HepG2 (cell line): ENCODE data around the gene NABP1. TPM values are rescaled to one million over a fixed set of nuclear protein-coding genes. Genes with fewer than 3 reads are reported as not detected.

Source experiments
- ATF3 ChIP-seq: sonication (generic); formaldehyde crosslinking; IDR thresholded peaks from 2 replicates; pipeline ENCODE4 v1.4.0; 2020; ENCODE audit warnings: missing genetic modification reagents
- CREB3 ChIP-seq: sonication (generic); formaldehyde crosslinking; IDR thresholded peaks from 2 replicates; pipeline ENCODE4 v1.5.0; 2020; ENCODE audit warnings: missing genetic modification reagents
- GRHL1 ChIP-seq: sonication (generic); formaldehyde crosslinking; conservative IDR thresholded peaks from 2 replicates; pipeline ENCODE4 v1.8.0; 2022; ENCODE audit warnings: missing genetic modification reagents
- HNF4A ChIP-seq: sonication (generic); formaldehyde crosslinking; IDR thresholded peaks from 2 replicates; pipeline ENCODE4 v1.4.0; 2020; ENCODE audit warnings: missing genetic modification reagents
- SAFB2 ChIP-seq: sonication (generic); formaldehyde crosslinking; IDR thresholded peaks from 2 replicates; pipeline ENCODE4 v1.5.1; 2020; ENCODE audit warnings: missing genetic modification reagents, low read depth, mild to moderate bottlenecking, borderline replicate concordance
- SPEN ChIP-seq: sonication (generic); formaldehyde crosslinking; IDR thresholded peaks from 2 replicates; pipeline ENCODE4 v1.5.1; 2020; ENCODE audit warnings: low read depth, mild to moderate bottlenecking, missing genetic modification reagents
- THAP8 ChIP-seq: sonication (generic); formaldehyde crosslinking; IDR thresholded peaks from 2 replicates; pipeline ENCODE4 v1.5.1; 2020; ENCODE audit warnings: missing genetic modification reagents, mild to moderate bottlenecking, borderline replicate concordance
- THAP9 ChIP-seq: sonication (generic); formaldehyde crosslinking; IDR thresholded peaks from 2 replicates; pipeline ENCODE4; 2020; ENCODE audit warnings: missing genetic modification reagents, mild to moderate bottlenecking, borderline replicate concordance
- ZFAT ChIP-seq: sonication (generic); formaldehyde crosslinking; conservative IDR thresholded peaks from 2 replicates; pipeline ENCODE4 v1.8.1; 2023; ENCODE audit warnings: missing genetic modification reagents, inconsistent platforms
- ZNF225 ChIP-seq: sonication (generic); formaldehyde crosslinking; IDR thresholded peaks from 2 replicates; pipeline ENCODE4 v1.4.0; 2020; ENCODE audit warnings: mild to moderate bottlenecking, missing genetic modification reagents
- ZNF30 ChIP-seq: sonication (generic); formaldehyde crosslinking; IDR thresholded peaks from 2 replicates; pipeline ENCODE4 v1.5.0; 2020; ENCODE audit warnings: mild to moderate bottlenecking, missing genetic modification reagents
- ZNF337 ChIP-seq: sonication (generic); formaldehyde crosslinking; IDR thresholded peaks from 2 replicates; pipeline ENCODE4 v1.5.1; 2020; ENCODE audit warnings: missing genetic modification reagents, low read depth, mild to moderate bottlenecking, borderline replicate concordance
- ZNF567 ChIP-seq: sonication (generic); formaldehyde crosslinking; IDR thresholded peaks from 2 replicates; pipeline ENCODE4 v1.8.1; 2023; ENCODE audit warnings: mild to moderate bottlenecking, missing genetic modification reagents, borderline replicate concordance
- ZNF570 ChIP-seq: sonication (generic); formaldehyde crosslinking; IDR thresholded peaks from 2 replicates; pipeline ENCODE4 v1.4.0; 2020; ENCODE audit warnings: mild to moderate bottlenecking, missing genetic modification reagents, borderline replicate concordance
- ZNF891 ChIP-seq: sonication (generic); formaldehyde crosslinking; IDR thresholded peaks from 2 replicates; pipeline ENCODE4 v1.5.0; 2020; ENCODE audit warnings: mild to moderate bottlenecking, missing genetic modification reagents
- ZSCAN5A ChIP-seq: sonication (generic); formaldehyde crosslinking; IDR thresholded peaks from 2 replicates; pipeline ENCODE4 v1.8.0; 2022; ENCODE audit warnings: mild to moderate bottlenecking, missing genetic modification reagents, borderline replicate concordance
- polyA plus RNA-seq, 8 experiments: library from polyadenylated mRNA; depleted of rRNA in 3 of 8; stranded (reverse) in 7 of 8; unstranded in 1 of 8; fragments of >200 nt; fragmentation: Illumina TruSeq in 4 of 8; extraction: Trizol in 4 of 8; gene quantifications; 2 replicates each; pipeline versions ENCODE4 v1.2.1 to v1.2.3, GENCODE V29; 2011 to 2016; ENCODE audit warnings: low read depth in 4 of 8, missing spikeins in 1 of 8, mixed read lengths in 1 of 8; ENCODE audit not compliant: insufficient read depth in 1 of 8
- total RNA-seq, 5 experiments: library from RNA; depleted of rRNA; stranded (reverse); fragments of >200 nt; fragmentation: Illumina TruSeq; extraction: Trizol; gene quantifications; 2 replicates each; pipeline ENCODE4 v1.2.3, GENCODE V29; 2016; ENCODE audit warnings: low read depth in 1 of 5
- TF ChIP-seq, protein P1 (sequence below): sonication (generic); formaldehyde crosslinking; conservative IDR thresholded peaks from 2 replicates; pipeline ENCODE4 v1.8.0; 2022; ENCODE audit warnings: low read depth, missing genetic modification reagents

NABP1 gene
- total and polyA plus RNA-seq, 2 of the 13 experiments (the other 11 are each of a cell fraction or from before 2014, with no cell fraction given), result 14.9 to 19.8 TPM

DNA sequence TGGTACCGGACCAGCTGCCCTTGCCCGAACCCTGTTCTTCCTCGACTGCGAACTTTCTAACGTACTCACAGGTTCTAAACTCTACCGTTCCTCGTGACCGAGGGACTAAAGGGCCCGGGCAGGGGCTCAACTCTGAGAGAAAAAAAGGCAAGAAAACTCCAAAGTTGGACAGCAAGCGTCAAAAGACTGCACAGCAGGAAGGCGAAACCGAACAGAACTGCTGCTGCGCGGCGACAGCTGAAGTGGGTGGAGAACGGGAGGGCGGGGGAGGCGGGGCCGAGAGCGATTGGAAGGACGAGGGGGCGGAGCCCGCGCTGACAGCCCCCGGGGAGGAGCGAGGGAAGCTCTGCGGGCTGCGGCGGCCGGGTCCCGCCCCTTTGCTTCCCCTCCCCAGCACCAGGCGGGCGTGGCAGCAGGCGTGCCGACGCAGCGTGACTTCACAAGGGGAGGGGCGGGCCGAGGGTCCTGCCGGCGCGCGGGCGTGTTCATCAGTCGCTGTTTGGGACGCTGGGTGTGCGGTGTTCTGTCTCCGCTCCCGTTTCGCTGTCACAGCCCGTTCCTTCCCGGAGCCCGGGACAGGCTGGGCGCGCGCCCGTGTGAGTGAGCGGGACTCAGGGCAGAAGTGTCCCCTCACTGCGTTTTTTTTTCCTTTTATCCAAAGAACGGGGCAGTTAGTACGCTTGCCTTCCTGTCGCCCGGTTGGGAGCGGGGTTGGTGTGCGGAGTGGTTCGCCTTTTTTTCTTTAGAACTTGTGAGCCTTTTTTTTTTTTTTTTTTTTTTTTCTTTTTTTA is at the start of gene NABP1 (continued):
- TF ChIP-seq GRHL1 (CRISPR knock-in tag) (no peak; the same call in 1 of the 2 replicates), ZNF337 (CRISPR knock-in tag) (peak; percentile 58; the same call in 1 of the 2 replicates), ZNF225 (CRISPR knock-in tag) (peak; percentile 92), ZFAT (CRISPR knock-in tag) (0 out of 2 replicates have a peak, but pooled peaks have one; percentile 78), ZNF30 (CRISPR knock-in tag) (no peak), ZSCAN5A (peak; percentile 76; the same call in 1 of the 2 replicates), ATF3 (peak; percentile 73), THAP9 (CRISPR knock-in tag) (peak; percentile 82; the same call in 1 of the 2 replicates), HNF4A (CRISPR knock-in tag) (peak; percentile 26; the same call in 1 of the 2 replicates), THAP8 (CRISPR knock-in tag) (0 out of 2 replicates have a peak, but pooled peaks have one; percentile 37), SAFB2 (CRISPR knock-in tag) (peak; percentile 95), ZNF570 (no peak), ZNF891 (peak; percentile 67), CREB3 (CRISPR knock-in tag) (peak; percentile 73), ZNF567 (CRISPR knock-in tag) (peak; percentile 85; the same call in 1 of the 2 replicates), SPEN (CRISPR knock-in tag) (peak; percentile 81)
- TF ChIP-seq, protein P1, sequence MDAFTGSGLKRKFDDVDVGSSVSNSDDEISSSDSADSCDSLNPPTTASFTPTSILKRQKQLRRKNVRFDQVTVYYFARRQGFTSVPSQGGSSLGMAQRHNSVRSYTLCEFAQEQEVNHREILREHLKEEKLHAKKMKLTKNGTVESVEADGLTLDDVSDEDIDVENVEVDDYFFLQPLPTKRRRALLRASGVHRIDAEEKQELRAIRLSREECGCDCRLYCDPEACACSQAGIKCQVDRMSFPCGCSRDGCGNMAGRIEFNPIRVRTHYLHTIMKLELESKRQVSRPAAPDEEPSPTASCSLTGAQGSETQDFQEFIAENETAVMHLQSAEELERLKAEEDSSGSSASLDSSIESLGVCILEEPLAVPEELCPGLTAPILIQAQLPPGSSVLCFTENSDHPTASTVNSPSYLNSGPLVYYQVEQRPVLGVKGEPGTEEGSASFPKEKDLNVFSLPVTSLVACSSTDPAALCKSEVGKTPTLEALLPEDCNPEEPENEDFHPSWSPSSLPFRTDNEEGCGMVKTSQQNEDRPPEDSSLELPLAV (CRISPR knock-in tag), result 0 out of 2 replicates have a peak, but pooled peaks have one; percentile 62
